ENCODE results near the gene CPT2. TPM values are rescaled to one million over a fixed set of nuclear protein-coding genes. Genes with fewer than 3 reads are reported as not detected.

Gene CPT2
- total and polyA plus RNA-seq, 2 of the 13 experiments (the other 11 are each of a cell fraction or from before 2014, with no cell fraction given) = 12.6 to 14.6 TPM

DNA sequence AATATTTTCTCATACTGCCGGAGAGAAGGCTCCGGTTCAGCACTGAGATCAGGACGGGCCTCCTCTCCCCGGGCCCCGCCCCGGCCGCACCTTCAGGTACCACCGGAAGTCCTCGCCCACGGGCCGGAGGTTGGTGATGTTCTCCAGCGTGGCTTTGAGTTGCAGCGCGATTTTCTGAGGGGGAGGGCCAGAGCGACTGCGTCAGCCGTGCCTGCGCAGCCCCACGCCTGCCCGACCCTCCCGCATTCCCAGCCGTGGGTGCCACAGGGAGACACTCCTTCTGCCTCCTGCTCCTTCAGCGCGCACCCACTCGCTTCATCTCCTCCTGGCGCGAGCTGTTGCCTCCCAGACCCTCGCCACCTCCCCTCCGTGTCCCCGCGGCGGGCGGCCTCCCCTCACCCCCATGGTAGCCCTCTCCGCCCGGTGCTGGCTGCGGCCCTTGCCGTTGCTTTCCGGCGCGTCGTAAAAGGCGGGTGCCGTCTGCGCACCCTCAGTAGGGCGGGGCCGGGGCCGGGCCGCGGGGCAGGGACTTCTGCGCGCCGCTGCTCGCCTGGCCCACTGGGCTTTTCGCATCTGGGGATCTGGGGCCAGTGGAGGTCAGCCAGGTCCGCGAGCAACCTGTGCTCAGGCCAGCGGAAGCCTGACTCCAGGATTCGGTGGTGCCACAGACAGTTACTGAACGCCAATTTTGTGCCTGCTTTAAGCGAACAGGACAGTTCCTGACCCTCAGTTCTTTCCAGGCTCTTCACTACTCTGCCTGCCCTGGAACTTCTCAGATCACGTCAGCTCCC, 23.7 kb downstream of the CPT2 start, which contains the start of gene CZIB (continued):
- TF ChIP-seq, protein P1, sequence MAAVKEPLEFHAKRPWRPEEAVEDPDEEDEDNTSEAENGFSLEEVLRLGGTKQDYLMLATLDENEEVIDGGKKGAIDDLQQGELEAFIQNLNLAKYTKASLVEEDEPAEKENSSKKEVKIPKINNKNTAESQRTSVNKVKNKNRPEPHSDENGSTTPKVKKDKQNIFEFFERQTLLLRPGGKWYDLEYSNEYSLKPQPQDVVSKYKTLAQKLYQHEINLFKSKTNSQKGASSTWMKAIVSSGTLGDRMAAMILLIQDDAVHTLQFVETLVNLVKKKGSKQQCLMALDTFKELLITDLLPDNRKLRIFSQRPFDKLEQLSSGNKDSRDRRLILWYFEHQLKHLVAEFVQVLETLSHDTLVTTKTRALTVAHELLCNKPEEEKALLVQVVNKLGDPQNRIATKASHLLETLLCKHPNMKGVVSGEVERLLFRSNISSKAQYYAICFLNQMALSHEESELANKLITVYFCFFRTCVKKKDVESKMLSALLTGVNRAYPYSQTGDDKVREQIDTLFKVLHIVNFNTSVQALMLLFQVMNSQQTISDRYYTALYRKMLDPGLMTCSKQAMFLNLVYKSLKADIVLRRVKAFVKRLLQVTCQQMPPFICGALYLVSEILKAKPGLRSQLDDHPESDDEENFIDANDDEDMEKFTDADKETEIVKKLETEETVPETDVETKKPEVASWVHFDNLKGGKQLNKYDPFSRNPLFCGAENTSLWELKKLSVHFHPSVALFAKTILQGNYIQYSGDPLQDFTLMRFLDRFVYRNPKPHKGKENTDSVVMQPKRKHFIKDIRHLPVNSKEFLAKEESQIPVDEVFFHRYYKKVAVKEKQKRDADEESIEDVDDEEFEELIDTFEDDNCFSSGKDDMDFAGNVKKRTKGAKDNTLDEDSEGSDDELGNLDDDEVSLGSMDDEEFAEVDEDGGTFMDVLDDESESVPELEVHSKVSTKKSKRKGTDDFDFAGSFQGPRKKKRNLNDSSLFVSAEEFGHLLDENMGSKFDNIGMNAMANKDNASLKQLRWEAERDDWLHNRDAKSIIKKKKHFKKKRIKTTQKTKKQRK (IDR thresholded peaks at IDR 0.05; ENCODE audit: low read length) = no peak
- TF ChIP-seq TCF7L2 (IDR thresholded peaks at IDR 0.05; ENCODE audit: low read depth, low read length) = no peak
- peak; percentile 69; the same call in 1 of the 2 replicates for TF ChIP-seq NFE2L1 (CRISPR knock-in tag; IDR thresholded peaks at IDR 0.05; ENCODE audit: borderline replicate concordance)
- TF ChIP-seq ZNF556 (CRISPR knock-in tag; IDR thresholded peaks at IDR 0.05; ENCODE audit: borderline replicate concordance) = peak; percentile 94
- TF ChIP-seq, protein P2, sequence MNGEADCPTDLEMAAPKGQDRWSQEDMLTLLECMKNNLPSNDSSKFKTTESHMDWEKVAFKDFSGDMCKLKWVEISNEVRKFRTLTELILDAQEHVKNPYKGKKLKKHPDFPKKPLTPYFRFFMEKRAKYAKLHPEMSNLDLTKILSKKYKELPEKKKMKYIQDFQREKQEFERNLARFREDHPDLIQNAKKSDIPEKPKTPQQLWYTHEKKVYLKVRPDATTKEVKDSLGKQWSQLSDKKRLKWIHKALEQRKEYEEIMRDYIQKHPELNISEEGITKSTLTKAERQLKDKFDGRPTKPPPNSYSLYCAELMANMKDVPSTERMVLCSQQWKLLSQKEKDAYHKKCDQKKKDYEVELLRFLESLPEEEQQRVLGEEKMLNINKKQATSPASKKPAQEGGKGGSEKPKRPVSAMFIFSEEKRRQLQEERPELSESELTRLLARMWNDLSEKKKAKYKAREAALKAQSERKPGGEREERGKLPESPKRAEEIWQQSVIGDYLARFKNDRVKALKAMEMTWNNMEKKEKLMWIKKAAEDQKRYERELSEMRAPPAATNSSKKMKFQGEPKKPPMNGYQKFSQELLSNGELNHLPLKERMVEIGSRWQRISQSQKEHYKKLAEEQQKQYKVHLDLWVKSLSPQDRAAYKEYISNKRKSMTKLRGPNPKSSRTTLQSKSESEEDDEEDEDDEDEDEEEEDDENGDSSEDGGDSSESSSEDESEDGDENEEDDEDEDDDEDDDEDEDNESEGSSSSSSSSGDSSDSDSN (CRISPR knock-in tag; IDR thresholded peaks at IDR 0.05) = peak; percentile 86
- TF ChIP-seq ZNF460 (CRISPR knock-in tag; IDR thresholded peaks at IDR 0.05; ENCODE audit: borderline replicate concordance) = peak; percentile 69; the same call in 1 of the 2 replicates
- no peak for TF ChIP-seq RFX1 (IDR thresholded peaks at IDR 0.05)
- TF ChIP-seq, protein P3, sequence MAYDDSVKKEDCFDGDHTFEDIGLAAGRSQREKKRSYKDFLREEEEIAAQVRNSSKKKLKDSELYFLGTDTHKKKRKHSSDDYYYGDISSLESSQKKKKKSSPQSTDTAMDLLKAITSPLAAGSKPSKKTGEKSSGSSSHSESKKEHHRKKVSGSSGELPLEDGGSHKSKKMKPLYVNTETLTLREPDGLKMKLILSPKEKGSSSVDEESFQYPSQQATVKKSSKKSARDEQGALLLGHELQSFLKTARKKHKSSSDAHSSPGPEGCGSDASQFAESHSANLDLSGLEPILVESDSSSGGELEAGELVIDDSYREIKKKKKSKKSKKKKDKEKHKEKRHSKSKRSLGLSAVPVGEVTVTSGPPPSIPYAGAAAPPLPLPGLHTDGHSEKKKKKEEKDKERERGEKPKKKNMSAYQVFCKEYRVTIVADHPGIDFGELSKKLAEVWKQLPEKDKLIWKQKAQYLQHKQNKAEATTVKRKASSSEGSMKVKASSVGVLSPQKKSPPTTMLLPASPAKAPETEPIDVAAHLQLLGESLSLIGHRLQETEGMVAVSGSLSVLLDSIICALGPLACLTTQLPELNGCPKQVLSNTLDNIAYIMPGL (CRISPR knock-in tag; IDR thresholded peaks at IDR 0.05; ENCODE audit: borderline replicate concordance in 1 of 2, low read depth in 1 of 2) = peak; percentile 90 to 91
- no peak for TF ChIP-seq PLRG1 (conservative IDR thresholded peaks at IDR 0.05)
- TF ChIP-seq, protein P4, sequence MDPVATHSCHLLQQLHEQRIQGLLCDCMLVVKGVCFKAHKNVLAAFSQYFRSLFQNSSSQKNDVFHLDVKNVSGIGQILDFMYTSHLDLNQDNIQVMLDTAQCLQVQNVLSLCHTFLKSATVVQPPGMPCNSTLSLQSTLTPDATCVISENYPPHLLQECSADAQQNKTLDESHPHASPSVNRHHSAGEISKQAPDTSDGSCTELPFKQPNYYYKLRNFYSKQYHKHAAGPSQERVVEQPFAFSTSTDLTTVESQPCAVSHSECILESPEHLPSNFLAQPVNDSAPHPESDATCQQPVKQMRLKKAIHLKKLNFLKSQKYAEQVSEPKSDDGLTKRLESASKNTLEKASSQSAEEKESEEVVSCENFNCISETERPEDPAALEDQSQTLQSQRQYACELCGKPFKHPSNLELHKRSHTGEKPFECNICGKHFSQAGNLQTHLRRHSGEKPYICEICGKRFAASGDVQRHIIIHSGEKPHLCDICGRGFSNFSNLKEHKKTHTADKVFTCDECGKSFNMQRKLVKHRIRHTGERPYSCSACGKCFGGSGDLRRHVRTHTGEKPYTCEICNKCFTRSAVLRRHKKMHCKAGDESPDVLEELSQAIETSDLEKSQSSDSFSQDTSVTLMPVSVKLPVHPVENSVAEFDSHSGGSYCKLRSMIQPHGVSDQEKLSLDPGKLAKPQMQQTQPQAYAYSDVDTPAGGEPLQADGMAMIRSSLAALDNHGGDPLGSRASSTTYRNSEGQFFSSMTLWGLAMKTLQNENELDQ (CRISPR knock-in tag; IDR thresholded peaks at IDR 0.05; ENCODE audit: borderline replicate concordance) = no peak
- peak; percentile 74; the same call in 1 of the 2 replicates for TF ChIP-seq HOXD1 (CRISPR knock-in tag; IDR thresholded peaks at IDR 0.05)
- peak; percentile 92 for TF ChIP-seq THAP11 (CRISPR knock-in tag; IDR thresholded peaks at IDR 0.05)
- no peak for TF ChIP-seq ZNF3 (CRISPR knock-in tag; IDR thresholded peaks at IDR 0.05)
- TF ChIP-seq ATM (IDR thresholded peaks at IDR 0.05; ENCODE audit: borderline replicate concordance) = no peak
- no peak for TF ChIP-seq MAFG (CRISPR knock-in tag; IDR thresholded peaks at IDR 0.05)
- TF ChIP-seq ZNF605 (CRISPR knock-in tag; IDR thresholded peaks at IDR 0.05) = peak; percentile 97
- TF ChIP-seq, protein P5, sequence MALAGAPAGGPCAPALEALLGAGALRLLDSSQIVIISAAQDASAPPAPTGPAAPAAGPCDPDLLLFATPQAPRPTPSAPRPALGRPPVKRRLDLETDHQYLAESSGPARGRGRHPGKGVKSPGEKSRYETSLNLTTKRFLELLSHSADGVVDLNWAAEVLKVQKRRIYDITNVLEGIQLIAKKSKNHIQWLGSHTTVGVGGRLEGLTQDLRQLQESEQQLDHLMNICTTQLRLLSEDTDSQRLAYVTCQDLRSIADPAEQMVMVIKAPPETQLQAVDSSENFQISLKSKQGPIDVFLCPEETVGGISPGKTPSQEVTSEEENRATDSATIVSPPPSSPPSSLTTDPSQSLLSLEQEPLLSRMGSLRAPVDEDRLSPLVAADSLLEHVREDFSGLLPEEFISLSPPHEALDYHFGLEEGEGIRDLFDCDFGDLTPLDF (CRISPR knock-in tag; IDR thresholded peaks at IDR 0.05) = peak; percentile 88
